Left renal pelvis (tissue), 4 donors: ENCODE measurements around the gene ZNF326. TPM values are rescaled to one million over a fixed set of nuclear protein-coding genes. Genes with fewer than 3 reads are reported as not detected.
"Not testable (repeated sequence)": the region's sequence is repeated elsewhere in the genome, so short reads cannot be mapped to it uniquely, and the experiment has no call there.

Experiments
- DNase-seq, 4 donors: peaks; one replicate each; pipeline ENCODE4 v3.0.0-alpha.2; 2013; ENCODE audit warnings: low read depth in 4 of 4, low spot score in 3 of 4
- polyA plus RNA-seq, 4 donors: library from polyadenylated mRNA; unstranded; fragments of 120-200 nt; gene quantifications; one replicate each; pipeline ENCODE4 v1.2.1, GENCODE V29; 2013; ENCODE audit not compliant: insufficient read length in 4 of 4

ZNF326 gene
- polyA plus RNA-seq, 4 donors = 46.1 to 83.4 (median 72.0) TPM

DNA sequence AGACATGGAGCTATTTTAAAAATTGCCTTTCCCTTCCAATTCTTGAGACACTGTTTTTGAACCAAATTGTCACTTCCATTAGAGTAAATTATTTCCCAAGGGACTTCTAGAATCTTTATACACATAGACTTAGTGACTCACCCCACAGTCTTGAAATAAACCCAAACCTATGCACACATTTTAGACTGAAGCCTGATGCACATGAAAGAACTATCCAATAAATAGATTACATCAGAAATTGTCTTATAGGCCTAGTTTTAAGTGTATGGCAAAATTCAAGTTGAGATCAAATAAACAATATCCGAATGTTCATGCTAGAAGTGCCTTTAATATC, 32.2 kb upstream of the ZNF326 start:
- no peak for DNase-seq

DNA sequence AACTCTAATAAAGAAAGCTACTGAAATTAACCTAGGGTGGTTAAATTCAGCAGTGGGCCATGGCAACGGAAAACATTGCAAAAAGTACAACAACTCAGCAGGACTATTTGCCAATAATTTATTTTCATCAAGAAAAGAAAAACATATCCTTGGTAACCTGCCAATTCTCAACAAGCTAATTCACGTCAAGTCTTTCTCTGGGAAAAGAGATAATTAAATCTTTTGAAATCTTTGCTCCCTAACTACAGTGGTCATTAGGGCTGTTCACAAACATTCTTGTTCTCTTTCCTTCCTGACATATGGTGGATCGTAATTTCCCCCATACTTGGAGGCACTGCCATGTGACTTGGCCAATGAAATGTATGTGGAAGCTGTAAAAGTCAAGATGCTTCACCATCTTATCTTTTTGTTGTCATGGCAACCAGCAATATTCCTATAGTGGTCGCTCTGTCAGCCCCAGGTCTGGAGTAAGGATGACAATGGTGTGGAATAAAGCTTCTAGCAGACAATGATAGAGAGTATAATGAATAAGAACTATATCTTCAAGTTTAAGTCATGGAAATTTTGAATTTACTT, 29.6 kb upstream of the ZNF326 start:
- no peak for DNase-seq

DNA sequence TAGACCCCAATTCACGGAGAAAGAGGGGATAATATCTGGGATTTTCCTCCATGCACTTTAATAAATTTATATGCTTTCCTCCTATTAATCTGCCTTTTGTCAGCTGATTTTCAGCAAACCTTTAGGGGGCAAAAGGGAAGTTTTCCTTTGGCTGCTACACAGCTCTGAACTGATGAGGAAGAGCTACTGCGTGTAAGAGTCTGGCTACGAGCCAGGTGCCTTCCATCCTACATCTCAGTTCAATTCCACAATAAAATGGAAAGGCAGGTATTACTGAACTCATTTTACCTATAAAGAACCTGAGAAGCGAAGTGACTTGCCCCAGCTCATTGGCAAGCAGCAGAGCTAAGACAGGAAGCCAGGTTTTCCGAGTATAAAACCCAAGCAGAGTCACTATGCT, 28.3 kb upstream of the ZNF326 start:
- DNase-seq = no peak

DNA sequence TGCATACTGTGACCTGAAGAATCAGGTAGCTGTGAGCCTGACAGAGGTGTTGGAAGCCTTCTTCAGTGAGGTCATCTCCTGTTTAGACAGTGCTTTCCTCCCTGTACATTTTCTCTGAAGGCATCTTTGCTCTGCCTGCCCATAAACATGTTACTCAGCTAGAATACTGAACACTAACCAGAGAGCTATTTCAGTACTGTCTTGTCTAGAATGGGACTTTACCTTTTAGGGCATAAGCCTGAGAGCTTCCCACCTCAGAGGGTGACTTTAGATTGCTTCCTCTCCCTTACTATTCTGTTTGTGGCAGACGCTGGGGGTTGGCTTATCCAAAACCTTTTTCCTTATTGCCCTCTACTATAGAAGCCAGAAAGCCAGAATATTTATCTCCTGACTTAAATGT, 23.3 kb upstream of the ZNF326 start:
- DNase-seq = no peak

DNA sequence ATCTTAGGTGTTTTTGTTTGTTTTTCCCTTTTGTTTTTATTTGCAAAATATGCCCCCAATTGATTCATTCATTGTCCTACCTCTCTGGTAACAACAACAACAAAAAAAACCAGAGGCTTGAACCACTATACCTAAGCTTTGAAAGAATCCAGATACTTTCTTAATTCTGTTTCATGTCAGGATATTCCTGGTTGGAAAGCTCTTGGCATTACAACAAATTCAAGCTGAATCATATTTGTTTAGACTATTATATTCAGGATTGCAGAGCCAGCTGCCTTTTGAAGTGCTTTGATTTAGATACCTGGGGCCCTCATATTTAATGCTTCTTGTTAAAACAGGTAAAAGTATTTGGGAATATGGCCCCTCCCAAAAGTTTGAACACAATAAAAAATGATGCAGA, 22.9 kb upstream of the ZNF326 start:
- no peak for DNase-seq

DNA sequence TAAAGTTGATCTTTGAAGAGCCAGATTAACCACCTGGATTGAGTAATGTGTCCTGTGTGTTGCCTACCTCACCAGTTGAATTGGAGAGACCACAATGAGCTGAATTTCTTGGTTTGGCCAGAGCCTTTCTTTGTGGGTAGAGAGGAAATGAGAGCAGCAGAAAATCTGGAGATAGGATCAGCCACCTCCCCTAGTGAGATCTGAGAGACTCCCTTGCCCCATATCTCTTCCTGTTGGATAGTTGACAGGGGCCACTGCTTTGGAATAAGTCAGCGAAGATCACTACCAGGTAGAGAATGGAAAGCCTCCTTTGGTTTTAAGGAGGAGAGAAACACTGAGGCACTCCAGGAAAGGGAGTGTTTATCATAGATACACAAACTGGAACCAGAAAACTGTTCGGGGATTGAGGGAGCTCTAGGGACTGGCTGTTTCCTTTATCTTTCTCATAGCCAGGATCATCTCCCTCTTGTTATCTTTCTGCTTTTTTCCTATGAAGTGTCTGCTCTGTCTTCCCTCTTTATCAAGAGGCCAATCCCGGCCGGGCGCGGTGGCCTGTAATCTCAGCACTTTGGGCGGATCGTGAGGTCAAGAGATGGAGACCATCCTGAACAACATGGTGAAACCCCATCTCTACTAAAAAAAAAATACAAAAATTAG, 21.3 kb upstream of the ZNF326 start:
- no peak for DNase-seq

DNA sequence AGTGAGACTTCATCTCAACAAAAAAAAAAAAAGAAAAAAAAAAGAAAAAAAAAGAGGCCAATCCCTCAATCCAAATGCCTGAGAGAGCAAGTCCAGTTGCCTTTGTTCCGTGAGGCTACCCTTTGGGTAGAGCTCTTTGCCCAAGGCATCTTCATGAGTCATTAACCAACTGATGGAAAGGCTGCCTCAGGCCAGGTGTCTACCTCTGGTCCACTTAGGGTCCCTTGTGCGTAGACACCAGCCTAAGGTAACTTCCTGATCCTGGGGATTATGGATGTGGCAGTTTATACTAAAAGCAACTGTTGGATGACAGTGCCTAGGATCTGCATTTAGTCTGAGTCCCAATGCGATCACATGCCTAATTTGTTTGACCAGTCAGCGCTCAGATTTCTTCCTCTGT, 20.7 kb upstream of the ZNF326 start:
- DNase-seq = no peak

DNA sequence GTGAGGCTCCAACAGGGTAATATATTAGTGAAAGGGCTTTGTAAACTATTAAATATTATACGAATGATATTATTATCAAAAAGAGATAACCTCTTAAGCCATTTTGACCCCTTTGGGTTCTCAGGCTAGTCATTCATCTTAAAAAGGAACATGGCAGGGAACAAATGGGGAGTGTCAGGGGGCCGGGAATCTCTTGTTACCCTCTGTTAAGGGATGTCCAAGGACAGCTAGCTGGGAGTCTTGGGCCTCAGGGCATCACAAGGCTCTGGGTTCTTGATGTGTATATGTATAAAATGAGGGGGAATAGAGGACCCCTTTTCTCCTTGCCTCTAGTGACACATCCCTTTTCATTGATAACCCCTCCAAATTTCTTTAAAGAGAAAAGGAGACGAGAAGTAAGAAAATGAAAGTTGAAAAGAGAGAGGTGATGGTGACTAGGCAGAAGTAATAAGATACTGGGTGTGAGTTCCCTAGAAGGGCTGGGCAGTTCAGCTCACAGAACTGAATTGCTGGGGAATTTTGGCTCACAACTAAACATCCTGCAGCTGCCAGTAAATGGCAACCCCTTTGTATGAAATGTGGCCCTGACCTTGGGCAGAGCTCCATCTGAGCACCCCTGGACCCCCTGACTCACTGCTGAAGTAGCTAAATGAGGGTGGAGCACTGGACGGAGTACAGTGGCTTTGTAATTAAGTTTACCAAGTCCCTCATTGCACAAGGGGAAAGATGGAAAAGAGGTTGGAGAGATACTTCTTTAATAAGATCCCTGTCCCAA, 20.0 kb upstream of the ZNF326 start:
- DNase-seq = no peak

DNA sequence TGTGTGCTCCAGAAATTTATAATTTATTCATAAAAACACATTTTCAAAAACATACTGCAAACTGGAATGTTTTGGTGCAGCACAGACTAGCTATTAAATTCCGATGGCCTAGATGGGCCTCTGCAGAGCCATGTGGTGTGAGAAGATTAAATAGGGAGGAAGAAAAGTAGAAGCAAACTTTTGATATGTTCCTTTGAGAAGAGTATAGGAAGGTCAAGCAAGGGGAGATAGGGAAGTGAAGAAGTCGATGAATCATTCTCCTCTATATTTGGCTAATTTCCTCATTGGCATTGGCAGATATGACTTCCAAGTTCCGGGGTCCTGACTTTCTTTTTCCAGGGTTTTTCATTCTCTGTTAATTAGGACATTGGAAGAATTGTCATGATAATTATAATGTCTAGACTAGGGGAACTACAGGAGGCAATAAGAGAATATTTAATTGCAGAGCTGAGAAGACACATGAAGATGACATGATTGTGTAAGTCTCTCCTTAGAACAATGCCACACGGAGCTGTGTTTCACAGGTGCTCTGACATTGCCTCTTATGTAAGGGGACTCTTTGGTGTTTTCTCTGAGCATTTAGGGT, 19.3 kb upstream of the ZNF326 start:
- DNase-seq = no peak

DNA sequence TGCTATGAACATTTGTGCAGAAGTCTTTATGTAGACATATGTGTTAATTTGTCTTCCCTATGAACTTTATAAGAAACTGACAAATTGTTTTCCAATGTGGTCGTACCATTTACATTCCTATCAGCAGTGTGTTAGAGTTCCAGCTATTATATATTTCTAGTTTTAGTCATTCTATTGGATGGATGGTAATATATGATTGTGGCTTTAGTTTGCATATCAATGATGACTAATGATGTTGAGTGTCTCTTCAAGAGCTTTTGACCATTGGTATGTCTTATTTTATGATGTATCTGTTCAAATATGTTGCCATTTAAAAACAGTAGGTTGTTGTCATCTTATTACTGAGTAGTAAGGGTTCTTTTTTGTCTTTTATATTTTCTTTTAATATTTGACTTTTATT, 16.2 kb upstream of the ZNF326 start:
- no peak for DNase-seq

DNA sequence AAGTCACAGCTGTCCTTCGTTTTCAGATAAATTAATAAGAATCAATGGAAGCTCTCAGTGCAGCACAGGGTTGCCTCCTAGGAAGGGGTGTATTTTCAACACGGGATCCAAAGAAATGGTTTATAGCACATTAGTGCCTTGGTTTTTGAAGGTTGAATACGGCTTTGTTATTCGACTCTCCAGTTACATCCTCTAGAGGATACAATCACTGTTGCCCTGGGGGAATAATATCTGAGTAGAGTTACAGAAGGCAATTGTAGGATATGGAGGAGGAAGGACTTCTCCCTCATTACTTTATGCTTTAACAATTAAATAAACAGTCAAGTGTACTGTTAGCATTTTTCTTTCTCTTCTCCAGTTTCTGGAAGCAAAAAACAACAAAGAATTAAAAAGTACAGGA, 14.3 kb upstream of the ZNF326 start:
- no peak for DNase-seq

DNA sequence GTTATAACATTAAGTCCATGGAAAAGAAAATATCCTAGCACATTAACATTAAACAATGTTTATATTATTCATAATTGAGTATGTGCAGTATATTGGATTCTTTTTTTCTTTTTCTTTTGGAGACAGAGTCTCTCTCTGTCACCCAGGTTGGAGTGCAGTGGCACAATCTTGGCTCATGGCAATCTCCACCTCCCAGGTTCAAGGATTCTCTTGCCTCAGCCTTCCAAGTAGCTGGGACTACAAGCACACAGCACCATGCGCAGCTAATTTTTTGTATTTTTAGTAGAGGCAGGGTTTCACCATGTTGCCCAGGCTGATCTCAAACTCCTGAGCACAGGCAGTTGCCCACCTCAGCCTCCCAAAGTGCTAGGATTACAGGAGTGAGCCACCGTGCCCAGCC, 12.1 kb upstream of the ZNF326 start:
- DNase-seq = not testable (repeated sequence)

DNA sequence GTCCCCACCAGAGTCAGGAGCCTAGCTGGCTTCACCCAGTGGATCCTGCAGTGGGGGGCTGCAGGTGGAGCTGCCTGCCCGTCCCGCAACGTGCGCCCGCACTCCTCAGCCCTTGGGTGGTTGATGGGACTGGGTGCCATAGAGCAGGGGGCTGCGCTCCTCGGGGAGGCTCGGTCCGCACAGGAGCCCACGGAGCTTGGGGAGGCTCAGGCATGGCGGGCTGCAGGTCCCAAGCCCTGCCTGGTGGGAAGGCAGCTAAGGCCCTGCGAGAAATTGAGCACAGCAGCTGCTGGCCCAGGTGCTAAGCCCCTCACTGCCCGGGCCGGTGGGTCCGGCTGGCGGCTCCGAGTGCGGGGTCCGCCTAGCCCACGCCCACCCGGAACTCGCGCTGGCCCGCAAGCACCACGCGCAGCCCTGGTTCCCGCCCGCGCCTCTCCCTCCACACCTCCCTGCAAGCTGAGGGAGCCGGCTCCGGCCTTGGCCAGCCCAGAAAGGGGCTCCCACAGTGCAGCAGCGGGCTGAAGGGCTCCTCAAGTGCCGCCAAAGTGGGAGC, 10.3 kb upstream of the ZNF326 start:
- DNase-seq = not testable (repeated sequence)

DNA sequence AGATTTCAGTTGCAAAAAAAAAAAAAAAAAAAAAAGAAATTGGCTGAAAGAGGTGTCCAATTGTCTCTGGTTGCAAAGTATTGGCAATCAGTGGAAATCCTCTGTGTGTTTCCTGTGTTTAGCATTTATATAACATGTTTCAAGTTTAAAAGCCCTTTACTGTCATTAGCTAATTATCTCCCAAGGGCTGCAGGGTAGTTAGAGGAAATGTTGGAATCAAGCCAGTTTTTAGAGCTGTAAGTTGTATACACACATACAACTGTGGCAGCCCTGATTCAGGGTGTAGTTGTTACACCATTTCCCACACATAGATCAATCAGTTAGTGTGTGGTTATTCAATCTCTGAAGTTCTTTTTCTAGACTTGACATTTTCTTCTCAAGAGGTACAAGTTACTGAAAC, 8.9 kb upstream of the ZNF326 start:
- no peak for DNase-seq

DNA sequence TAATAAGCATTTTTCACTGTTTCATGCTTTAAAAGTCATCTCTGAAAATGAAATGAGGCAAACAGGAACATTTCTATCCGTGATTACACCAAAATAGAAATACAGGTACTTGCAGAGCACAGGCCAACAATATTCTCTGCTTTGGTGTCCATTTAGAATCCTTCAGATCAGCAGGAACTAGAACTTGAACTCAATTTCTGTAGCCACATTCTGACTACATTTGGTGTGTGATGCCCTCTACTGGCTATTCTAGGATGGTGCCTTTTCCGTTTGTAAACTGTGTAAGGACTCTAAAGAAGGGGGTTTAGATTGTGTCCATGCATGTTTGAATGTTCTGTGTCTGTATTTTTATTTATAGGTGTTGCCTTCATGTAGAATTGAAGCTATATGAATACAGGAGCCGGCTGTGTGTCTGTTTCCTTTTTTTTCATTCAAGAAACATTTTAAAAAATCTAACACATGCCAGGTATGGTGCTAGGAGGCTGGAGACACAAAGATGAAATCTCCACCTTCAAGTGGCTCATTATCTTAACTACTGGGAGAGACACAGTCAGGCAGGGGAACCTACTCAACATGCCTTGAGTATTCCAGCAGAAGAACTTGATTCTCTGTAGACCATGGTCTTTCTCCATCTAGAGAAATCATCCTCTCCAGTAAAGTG, 7.6 kb upstream of the ZNF326 start:
- peak; percentile 48 to 75 (median 63) for DNase-seq

DNA sequence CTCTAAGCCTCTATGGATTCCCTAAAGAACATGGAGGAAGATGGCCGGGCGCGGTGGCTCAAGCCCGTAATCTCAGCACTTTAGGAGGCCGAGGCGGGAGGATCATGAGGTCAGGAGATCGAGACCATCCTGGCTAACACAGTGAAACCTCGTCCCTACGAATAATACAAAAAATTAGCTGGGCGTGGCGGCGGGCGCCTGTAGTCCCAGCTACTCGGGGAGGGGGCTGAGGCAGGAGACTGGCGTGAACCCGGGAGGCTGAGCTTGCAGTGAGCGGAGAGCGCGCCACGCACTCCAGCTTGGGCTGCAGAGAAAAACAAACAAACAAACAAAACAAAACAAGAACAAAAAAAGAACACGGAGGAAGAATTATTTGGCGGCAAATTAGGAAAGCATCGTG, 5.8 kb upstream of the ZNF326 start:
- DNase-seq = no peak

DNA sequence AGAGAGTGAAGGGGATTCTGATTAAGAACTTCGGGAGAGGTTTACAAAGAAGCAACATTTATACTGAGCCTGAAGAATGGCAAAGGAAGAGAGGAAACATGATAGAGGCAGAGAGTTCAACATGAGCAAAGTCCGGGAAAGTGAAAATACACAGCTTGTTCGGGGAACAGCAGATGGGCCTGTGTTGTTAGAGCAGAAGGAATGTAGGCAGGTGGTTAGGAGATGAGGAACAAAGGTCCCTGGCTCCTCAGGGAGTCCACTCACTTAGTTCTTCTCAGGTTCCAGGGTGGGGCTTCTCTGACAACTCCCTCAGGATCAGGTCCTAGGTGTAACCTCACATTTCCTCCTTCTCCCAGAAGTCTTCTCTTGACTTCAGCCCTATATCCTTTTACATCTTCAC, 5.1 kb upstream of the ZNF326 start:
- no peak for DNase-seq

DNA sequence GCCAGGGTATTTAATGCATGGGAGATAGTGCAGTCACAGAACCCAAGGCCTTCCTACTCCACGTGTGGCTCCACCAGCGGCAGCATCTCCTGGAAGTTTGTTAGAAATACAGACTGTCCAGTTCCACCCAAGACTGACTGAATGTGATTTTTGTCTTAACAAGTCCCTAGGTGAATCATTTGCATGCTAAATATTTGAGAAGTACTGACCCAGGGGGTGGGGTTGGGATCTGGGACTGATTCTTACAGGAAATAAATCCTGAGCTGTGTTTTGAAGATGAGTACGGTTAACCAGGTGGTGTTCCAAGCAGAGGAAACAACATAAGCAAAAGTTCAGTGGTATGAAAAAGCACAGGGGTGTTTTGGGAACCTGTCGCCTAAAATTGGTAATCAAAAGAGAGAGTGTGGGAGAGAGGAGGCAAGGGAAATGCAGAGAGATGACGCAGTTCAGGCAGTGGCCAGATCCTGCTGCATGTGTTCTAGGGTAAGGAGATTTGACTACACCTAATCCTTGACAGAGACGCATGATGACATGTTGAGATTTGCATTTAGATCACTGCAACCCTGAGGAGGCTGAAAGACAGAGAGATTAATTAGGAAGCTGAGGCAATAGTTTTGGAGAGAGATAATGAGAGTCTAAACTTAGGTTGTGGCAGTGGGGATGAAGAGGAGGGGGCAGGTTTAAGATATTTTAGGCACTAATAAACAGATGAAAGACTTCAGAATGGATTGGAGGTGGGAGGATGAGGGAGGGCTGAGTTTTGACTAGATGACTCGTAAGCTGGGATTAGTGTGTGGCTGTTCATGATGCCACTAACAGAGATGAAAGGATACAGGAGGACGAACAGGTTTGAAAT, 3.7 kb upstream of the ZNF326 start:
- DNase-seq = no peak

DNA sequence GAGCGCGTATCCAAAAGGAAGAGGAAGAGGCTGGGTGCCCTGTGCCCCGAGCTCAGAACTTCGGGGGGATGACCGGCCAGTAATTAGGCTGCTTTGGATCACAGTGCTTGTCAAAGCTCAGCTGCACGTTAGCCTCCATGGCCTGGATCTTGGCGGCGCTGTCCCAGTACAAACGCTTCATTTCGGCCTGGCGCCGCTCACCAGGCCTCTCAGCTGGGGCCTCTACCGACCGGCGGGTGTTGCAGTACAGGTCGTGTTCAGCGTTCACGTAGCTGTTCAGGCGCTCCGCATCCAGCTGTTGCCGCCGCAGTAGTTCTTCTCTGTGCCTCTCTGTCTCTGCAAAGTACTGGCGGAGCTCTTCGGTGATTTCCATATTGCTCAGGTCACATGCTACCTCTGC, 1.4 kb upstream of the ZNF326 start:
- DNase-seq = no peak

DNA sequence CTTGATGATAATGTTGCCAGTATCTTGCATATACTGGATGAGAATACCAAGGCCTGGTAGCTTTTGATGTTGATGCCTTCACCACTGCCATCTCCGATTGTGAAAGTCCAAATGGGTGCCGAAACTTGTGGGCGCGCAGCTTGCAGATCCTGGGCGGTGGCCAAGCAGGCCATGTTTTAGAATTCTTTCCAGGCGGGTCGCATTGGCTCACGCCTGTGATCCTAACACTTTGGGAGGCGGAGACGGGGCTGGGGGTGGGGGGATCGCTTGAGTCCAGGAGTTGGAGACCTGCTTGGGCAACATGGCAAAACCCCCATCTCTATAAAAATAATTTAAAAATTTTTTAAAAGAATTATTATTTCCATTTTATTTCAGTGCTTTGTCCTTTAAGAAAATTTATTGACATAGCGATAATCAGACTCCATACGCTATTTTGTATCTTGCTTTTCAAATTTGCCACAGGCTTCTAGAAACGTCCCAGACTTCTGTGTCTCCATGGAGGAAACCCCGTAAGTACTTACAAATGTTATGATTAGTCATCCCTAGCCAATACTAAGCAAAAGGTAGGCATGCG, 592 bp upstream of the ZNF326 start:
- DNase-seq = no peak
